ENCODE data around the gene TXNDC15.

The TXNDC15 gene

DNA sequence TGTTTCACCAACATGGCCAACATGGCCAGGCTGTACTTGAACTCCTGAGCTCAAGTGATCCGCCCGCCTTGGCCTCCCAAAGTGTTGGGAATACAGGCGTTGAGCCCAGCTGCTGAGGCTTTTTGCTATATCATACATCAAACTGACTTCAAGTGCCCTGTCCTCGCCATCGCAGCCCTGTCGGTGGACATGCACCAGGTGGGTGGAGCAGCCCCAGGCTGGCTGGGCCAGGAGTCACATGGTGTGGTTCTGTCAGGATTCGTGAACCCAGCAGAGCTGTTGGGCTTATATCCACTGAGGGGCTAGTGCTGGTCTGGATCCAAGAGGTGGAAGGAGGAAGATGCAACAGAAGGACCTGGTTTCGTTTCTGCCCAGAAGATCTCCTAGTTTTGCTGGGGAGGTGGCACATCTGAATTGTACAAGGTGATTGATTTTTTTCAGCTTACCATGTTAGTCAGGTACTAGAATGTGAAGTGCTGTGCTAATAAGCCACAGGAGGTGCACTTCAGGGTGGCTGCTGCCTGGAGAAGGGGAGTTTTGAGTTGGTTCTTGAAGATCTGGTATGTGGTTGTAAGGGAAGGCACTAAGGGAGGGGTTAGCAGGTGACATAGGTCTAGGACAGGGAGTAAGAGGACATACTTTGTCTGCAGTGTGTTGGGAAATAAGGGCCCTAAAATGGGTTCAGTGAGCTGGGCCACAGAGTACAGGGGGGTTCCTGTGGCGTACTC is 46.8 kb downstream of the TXNDC15 start:
- DNase-seq: no peak

DNA sequence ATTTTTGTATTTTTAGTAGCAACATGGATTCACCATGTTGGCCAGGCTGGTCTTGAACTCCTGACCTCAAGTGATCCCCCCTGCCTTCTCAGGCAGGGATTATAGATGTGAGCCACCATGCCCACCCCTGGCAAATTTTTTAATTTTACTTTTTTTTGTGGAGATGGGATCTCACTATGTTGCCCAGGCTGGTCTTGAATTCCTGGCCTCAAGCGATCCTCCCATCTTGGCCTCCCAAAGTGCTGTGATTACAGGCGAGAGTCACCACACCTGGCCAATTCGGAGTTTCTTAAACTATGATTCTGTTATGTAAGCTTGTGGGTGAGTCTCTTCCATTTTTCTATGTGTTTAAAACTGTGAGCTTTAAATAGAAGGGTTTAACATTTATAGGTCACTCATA is 58.3 kb downstream of the TXNDC15 start:
- DNase-seq: no peak

DNA sequence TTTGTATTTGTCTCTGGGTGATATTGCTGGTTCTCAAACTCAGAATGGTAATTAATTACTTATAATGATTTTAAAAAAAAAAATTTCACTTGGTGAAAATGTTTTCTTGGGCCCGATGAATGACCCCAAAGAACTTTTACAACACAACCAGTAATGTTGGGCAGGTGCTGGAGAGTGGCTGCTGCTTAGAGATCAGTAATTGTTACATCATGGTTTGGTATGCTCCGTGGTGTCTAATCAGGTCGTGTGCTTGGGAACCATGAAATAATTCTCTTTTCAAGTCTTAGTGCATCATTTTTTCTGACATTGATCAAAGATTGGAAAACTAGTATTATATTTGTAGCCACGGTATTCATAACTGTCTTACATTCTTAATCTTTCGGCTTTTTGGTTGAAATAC is 60.0 kb downstream of the TXNDC15 start:
- no peak for DNase-seq

DNA sequence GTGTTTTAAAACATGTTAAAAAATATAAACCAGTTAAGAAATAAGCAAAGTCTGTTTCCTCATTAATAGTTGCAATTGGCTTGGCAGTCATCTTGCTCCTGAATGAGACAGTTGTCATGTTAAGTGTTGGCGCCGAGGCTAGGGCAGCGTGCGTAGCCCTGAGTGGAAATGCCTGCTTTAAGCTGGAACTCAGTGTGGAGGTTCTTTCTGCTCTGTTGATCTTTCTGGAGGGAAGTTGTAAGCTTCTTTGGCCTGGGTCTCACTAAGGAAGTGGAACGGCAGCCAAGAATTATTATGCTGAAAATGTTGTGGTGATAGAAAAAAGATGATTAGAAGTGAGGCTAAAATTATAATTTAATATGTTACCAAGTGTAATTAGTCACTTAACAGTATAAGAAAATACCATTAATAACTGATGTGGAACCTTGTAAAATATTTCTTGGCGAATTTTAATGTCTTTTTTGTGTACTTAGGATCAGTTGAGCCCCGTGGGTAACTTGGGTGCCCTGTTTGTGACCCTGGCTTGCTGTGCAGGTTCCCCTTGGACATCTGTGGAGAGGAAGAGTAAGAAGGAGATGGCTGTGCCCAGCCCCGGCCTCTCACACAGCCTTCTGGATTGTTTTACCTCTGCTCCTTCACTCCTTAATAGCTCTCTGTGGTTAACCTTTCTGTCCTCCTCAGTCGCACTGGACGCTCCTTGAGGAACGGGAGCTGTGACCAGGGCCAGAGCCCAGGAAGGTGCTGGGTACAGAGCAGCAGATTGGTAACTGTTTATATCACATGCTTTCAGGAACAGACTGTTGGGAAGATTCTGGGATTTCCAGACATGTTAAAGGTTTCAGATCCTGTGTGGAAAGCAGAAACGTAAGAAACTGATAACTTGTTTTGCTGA is 61.8 kb downstream of the TXNDC15 start:
- DNase-seq: no peak

DNA sequence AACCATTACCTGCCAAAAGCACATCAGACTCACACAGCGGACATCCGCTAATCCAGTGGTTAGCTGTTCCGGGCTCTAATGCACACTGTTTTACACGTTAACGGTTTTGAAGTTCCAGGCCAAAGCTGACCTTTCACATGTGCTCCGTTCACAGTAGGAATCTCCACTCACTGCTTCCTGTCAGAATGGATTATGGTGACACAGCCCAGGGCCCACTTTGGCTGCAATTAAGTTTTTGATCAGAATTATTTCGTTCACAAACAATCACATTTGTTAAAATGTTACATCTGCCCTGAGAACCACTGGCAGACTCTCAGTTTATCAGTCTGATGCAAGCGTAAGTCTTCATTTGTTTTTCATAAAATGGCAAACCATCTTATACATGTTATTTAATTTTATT is 63.4 kb downstream of the TXNDC15 start:
- no peak for DNase-seq

DNA sequence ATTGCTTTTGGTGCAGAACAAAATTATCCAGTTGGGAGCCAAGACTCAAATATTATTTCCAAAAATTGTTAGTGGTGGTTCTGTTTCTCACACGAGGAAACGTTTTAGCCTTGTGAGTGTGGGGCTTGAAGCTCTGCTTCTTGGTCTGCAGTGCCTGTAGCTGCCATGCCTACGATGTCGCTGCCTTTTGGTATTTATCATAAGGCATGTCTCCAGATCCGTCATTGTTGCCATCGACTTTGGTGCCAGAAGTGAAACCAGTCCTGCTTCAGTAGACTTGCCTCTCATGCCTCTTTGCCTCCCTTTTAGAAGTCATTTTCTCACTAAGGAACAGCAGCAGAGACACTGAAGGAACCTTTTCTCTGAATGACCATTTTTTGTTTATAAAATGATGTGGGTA is 63.9 kb downstream of the TXNDC15 start:
- no peak for DNase-seq

DNA sequence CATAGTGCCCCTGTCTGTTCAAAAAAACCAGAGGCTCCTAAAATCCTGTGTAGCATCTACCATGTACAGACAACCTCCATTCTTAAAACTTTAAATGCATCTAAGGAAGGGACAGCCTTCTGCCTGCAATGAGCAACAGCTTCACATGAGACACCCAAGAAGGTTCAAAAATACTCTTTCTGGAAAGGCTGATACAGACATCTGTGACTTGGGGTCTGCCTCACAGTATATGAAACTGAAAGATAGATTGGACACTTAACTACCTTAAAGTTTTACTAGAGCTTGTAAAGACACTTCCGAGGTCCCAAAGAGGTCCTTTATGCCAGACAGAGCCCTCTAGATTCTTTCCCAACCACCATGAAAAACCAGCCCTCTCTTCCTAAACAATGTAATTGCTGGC is 65.3 kb downstream of the TXNDC15 start:
- DNase-seq: no peak

DNA sequence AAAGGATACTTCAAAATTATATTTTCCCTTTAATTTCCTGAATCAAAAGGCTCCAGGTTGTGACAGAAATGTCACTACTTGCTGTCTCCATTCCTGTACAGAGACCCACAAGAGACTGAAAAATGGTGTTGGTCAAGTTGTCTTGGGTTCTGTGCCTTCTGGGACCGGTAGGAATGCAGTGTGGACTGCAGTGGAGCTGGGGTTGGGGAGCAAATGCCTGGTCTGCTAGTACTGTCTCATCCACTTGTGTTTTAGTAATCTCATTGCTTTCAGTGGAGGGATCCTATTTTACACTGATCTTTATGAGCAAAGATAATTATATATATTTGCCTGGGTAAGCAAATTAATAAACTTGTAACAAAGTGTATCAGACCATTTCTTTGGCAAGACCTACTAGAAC is 69.4 kb downstream of the TXNDC15 start:
- no peak for DNase-seq

DNA sequence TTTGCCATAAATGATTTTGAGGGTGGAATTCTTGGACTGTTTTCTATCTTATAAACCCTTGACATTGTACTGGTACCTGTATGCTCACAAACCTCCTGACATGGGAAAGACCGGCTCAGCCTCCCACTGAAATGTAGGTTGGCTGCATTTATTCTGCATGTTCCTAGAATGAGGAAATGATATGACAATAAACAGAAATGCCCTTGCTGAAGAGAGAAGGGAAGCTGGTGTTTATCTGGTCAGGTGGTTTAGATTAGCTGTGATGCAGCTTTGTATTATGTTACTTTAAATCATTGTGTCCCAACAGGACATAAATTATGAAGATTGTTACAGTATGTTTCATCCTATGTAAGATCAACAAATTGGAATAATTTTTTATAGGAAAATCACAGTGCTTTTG is 70.5 kb downstream of the TXNDC15 start:
- no peak for DNase-seq

DNA sequence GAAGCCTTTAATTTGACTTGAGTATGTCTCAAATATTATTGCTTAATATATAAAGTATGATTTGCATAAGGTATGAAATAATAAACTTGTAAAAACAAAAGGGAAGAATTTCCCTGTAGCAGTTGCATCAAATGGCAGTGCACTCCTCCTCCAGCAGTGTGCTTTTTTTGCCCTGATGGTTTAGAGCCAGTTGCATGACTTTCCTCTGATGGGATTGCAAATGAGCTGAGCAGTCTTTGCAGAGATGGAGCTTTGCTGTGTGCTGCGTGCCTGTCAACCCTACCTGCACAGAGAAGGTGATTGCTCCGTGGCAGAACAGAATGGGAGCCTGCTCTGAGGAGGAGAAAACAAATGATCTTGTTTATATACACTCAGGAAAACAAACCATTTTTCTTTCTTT is 70.9 kb downstream of the TXNDC15 start:
- no peak for DNase-seq

DNA sequence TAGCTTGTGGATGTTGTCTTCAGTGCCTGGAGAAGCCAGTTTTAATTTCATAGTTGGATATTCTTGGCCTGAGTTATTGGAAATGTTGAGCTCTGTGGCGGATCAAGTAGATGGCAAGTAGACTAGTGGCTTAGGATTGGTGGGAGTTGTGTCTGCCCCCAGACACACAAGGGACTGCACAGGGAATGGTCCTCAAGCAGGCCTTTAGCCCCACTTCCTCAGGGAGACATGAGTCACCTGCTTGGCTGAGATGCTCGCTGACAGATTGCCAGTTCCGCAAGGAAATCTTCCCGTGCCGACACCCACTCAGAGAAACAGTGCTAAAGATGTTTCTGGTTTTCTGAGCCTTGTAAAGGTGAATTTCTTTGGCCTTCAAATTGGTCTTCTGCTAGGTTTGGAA is 74.7 kb downstream of the TXNDC15 start:
- DNase-seq: no peak

DNA sequence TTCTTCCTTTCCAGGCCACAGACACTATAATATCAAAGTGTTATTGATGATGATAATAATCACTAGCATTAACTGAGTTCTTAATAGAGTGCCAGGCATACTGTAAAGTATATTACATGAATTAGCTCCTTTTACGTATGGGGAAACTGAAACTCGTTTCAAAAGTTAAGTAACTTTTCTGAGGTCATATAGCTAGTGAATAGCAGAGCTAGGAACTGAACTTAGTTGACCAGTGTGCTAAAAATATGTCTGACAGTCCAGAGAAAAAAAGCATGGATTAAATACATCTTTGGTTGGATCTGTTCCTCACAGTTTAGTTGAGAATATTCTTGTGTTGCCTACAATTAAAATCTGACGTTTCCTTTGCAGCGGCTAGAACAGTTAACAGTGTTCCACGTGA is 75.1 kb downstream of the TXNDC15 start:
- DNase-seq: no peak

Data from SW 1271 (cell line).